H1 (cell line): Measurements from ENCODE around the gene CDT1. TPM values are rescaled to one million over a fixed set of nuclear protein-coding genes. Genes with fewer than 3 reads are reported as not detected.

Experiments used
- ASH2L ChIP-seq: fragments of 200-600, 300-600 bp; sonication (generic); IDR thresholded peaks from one replicate; pipeline ENCODE4 v1.7.1; 2017; ENCODE audit warnings: low read length
- BCL11A ChIP-seq, 2 experiments: IDR thresholded peaks; one replicate each; pipeline ENCODE4 v1.6.1; 2011; ENCODE audit warnings: low read depth in 2 of 2, low read length in 2 of 2, mild to moderate bottlenecking in 2 of 2
- BRCA1 ChIP-seq: IDR thresholded peaks from 2 replicates; pipeline ENCODE4 v1.6.1; 2012; ENCODE audit warnings: low read depth, low read length, improper control_type of control experiment
- CBX5 ChIP-seq: fragments of 300-800, 300-1000 bp; sonication (generic); IDR thresholded peaks from 2 replicates; pipeline ENCODE4 v1.7.1; 2016; ENCODE audit warnings: antibody characterized with exemption, low read length, low read depth
- CREB1 ChIP-seq: IDR thresholded peaks from 2 replicates; pipeline ENCODE4 v1.6.1; 2012; ENCODE audit warnings: inconsistent platforms
- CTCF ChIP-seq, 3 experiments: IDR thresholded peaks; 1 replicate in 2 of 3; 2 replicates in 1 of 3; pipeline versions ENCODE4 v1.5.1 to v1.6.1; 2011; ENCODE audit warnings: low read length in 3 of 3, mild to moderate bottlenecking in 3 of 3, inconsistent platforms in 2 of 3, low read depth in 1 of 3, moderate library complexity in 1 of 3; ENCODE audit not compliant: insufficient read depth in 1 of 3; ENCODE audit errors: control extremely low read depth in 1 of 3
- E2F6 ChIP-seq: IDR thresholded peaks from 2 replicates; pipeline ENCODE4 v1.6.1; 2012; ENCODE audit warnings: inconsistent platforms
- FOSL1 ChIP-seq: IDR thresholded peaks from 2 replicates; pipeline ENCODE4 v1.6.1; 2011; ENCODE audit warnings: mild to moderate bottlenecking, low read depth, low read length, moderate library complexity; ENCODE audit not compliant: insufficient read depth
- GTF2F1 ChIP-seq: IDR thresholded peaks from 2 replicates; pipeline ENCODE4 v1.6.1; 2012; ENCODE audit warnings: low read depth, low read length, improper control_type of control experiment, borderline replicate concordance
- HDAC2 ChIP-seq, 2 experiments: fragments of 300-600 bp in 1 of 2; sonication (generic) in 1 of 2; IDR thresholded peaks; 2 replicates each; pipeline ENCODE4 v1.6.1; 2011 to 2012; ENCODE audit warnings: low read depth in 2 of 2, low read length in 2 of 2, mild to moderate bottlenecking in 2 of 2, moderate library complexity in 2 of 2, borderline replicate concordance in 1 of 2, inconsistent platforms in 1 of 2
- KDM5A ChIP-seq: fragments of 200-600 bp; IDR thresholded peaks from 2 replicates; pipeline ENCODE4 v1.7.1; 2012; ENCODE audit warnings: mild to moderate bottlenecking, low read length, inconsistent platforms, mixed read lengths
- MAX ChIP-seq: IDR thresholded peaks from 2 replicates; pipeline ENCODE4 v1.6.1; 2012; ENCODE audit warnings: inconsistent platforms
- NANOG ChIP-seq: IDR thresholded peaks from 2 replicates; pipeline ENCODE4 v1.6.1; 2011; ENCODE audit warnings: low read length, low read depth, mild to moderate bottlenecking, inconsistent platforms; ENCODE audit not compliant: insufficient read depth, poor library complexity, severe bottlenecking
- PHF8 ChIP-seq: fragments of 200-600 bp; sonication (generic); conservative IDR thresholded peaks from 2 replicates; pipeline ENCODE4 v1.7.1; 2012; ENCODE audit warnings: low read depth, mild to moderate bottlenecking, inconsistent platforms, low read length, moderate library complexity
- POLR2A ChIP-seq, 2 experiments: IDR thresholded peaks; 1 replicate in 1 of 2; 2 replicates in 1 of 2; pipeline ENCODE4 v1.6.1; 2011; ENCODE audit warnings: low read depth in 2 of 2, low read length in 2 of 2, mild to moderate bottlenecking in 2 of 2; ENCODE audit errors: control extremely low read depth in 1 of 2
- RNF2 ChIP-seq: fragments of 200-900, 300-1000 bp; sonication (generic); IDR thresholded peaks from 2 replicates; pipeline ENCODE4 v1.7.1; 2016; ENCODE audit warnings: borderline replicate concordance, low read depth, mild to moderate bottlenecking, antibody characterized with exemption, low read length; ENCODE audit not compliant: poor library complexity, severe bottlenecking; ENCODE audit errors: missing control alignments
- SIRT6 ChIP-seq: IDR thresholded peaks from one replicate; pipeline ENCODE4 v1.7.1; 2012; ENCODE audit warnings: low read length, inconsistent platforms
- TAF7 ChIP-seq: optimal IDR thresholded peaks from 2 replicates; pipeline ENCODE3; 2011; ENCODE audit warnings: low read depth, mild to moderate bottlenecking, inconsistent platforms, low read length, moderate library complexity, borderline replicate concordance
- TBP ChIP-seq: IDR thresholded peaks from 2 replicates; pipeline ENCODE4 v1.6.1; 2011; ENCODE audit warnings: low read depth, low read length, improper control_type of control experiment
- TCF12 ChIP-seq: IDR thresholded peaks from 2 replicates; pipeline ENCODE4 v1.6.1; 2011; ENCODE audit warnings: low read depth, mild to moderate bottlenecking, low read length
- YY1 ChIP-seq: IDR thresholded peaks from 2 replicates; pipeline ENCODE4 v1.6.1; 2011; ENCODE audit warnings: low read depth, mild to moderate bottlenecking, low read length
- polyA plus RNA-seq, 7 experiments: library from polyadenylated mRNA; depleted of rRNA in 3 of 7; stranded (reverse) in 5 of 7; unstranded in 2 of 7; fragments of >200 nt in 5 of 7; fragments of 200-250 nt in 2 of 7; gene quantifications; 1 replicate in 5 of 7; 2 replicates in 1 of 7; 4 replicates in 1 of 7; pipeline versions ENCODE4 v1.2.1 to v1.2.3, GENCODE V29; 2011 to 2013; ENCODE audit warnings: missing spikeins in 2 of 7, mixed read lengths in 2 of 7
- total RNA-seq: library from RNA; stranded (reverse); fragmentation: NEBNext Ultra II Directional; extraction: Animal tissue kit (Norgen Biotek cat#: 25700); gene quantifications from 2 replicates; pipeline ENCODE4 v1.2.1, GENCODE V29; 2021

CDT1 gene
- total and polyA plus RNA-seq, 2 of the 8 experiments (the other 6 are each of a cell fraction or from before 2014, with no cell fraction given), result 76.7 to 95.4 TPM

GRCh38 chr16:88856122-88856827 is 52.7 kb downstream of the CDT1 start (continued):
- TF ChIP-seq BRCA1 (no peak), POLR2A (IDR thresholded peaks at IDR 0.05; ENCODE audit: control extremely low read depth in 1 of 2, low read depth in 2 of 2, low read length in 2 of 2) (no peak), TBP (no peak), YY1 (no peak), TCF12 (no peak), NANOG (no peak), CBX5 (no peak), PHF8 (no peak), TAF7 (no peak), CTCF (IDR thresholded peaks at IDR 0.05; ENCODE audit: control extremely low read depth in 1 of 3, insufficient read depth in 1 of 3, low read depth in 1 of 3, low read length in 3 of 3) (no peak), KDM5A (no peak), BCL11A (IDR thresholded peaks at IDR 0.05; ENCODE audit: low read depth in 2 of 2, low read length in 2 of 2) (no peak), FOSL1 (no peak), RNF2 (no peak), E2F6 (peak; percentile 61), SIRT6 (no peak), ASH2L (no peak), MAX (0 out of 2 replicates have a peak, but pooled peaks have one; percentile 38), GTF2F1 (no peak), CREB1 (0 out of 2 replicates have a peak, but pooled peaks have one; percentile 9), HDAC2 (IDR thresholded peaks at IDR 0.05; ENCODE audit: borderline replicate concordance in 1 of 2, low read depth in 2 of 2, low read length in 2 of 2) (peak in 1 of 2 experiments; percentile 61; a peak in 1 of 4 replicates)
